SK-N-MC (cell line): Measurements from ENCODE around the gene PTGER2.

Experiments used
- EZH2 ChIP-seq: fragments of 200-600 bp; sonication (generic); IDR thresholded peaks from one replicate; pipeline ENCODE4 v1.6.1; 2017; ENCODE audit warnings: antibody characterized with exemption
- POLR2AphosphoS5 ChIP-seq: IDR thresholded peaks from 2 replicates; pipeline ENCODE4 v1.6.1; 2012; ENCODE audit warnings: mild to moderate bottlenecking, low read depth, low read length, borderline replicate concordance

DNA sequence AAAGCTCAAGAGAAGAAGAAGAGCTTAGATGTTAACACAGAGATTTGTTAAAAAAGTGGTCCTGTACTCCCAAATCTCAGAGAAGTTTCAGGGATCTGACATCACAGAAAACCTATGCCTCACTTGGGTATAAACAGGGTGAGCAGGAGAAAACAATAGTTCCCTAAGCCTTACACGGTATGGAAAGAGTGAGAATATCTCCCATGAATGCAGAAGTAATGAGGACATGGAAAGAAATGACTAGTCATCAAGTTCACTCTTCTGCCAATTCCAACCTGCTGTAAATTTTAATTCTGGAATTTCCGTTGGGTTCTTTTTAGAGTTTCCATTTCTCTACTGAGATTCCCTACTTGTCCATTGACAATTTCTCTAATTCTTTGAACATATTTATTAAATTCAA, 6.2 kb upstream of the PTGER2 start:
- TF ChIP-seq POLR2AphosphoS5 = no peak
- TF ChIP-seq EZH2 = no peak
